ENCODE results near the gene TMEM140. TPM values are rescaled to one million over a fixed set of nuclear protein-coding genes. Genes with fewer than 3 reads are reported as not detected.
A peak's percentile ranks its signal among the peaks of the same experiment; 100 is the strongest.

TMEM140 gene
- total and polyA plus RNA-seq, 2 of the 13 experiments (the other 11 are each of a cell fraction or from before 2014, with no cell fraction given), result 9.2 to 21.7 TPM

GRCh38 chr7:135169964-135170273 is 22.0 kb downstream of the TMEM140 start:
- H3K27me3 ChIP-seq (ENCODE audit: control insufficient read depth in 1 of 2, insufficient read depth in 2 of 2, low read length in 2 of 2), result no peaks in the 10 kb centered on the region; a peak in 1 of 5 replicates
- no peak for DNase-seq (ENCODE audit: low spot score)
- CTCF ChIA-PET (ENCODE audit: low intra/inter-chr PET ratio, low total read pairs), result interaction anchor here (2.4 kb wide), 1 partner anchor 183 kb away, joined by 11 read pairs; the partner anchor contains the start of gene AGBL3
- H3K4me3 ChIP-seq (replicated peaks in 1 of 3; ENCODE audit: insufficient read depth in 1 of 3, low read depth in 2 of 3, low read length in 3 of 3), result peak overlapping the region; percentile 91 to 97 (median 95)
- H3K36me3 ChIP-seq (replicated peaks in 1 of 2; ENCODE audit: control insufficient read depth in 1 of 2, insufficient read depth in 2 of 2, low read length in 2 of 2), result peaks cover 4 to 41% of the 10 kb centered on the region in 2 experiments; a peak in 4 of 5 replicates
- no peaks in the 10 kb centered on the region for H3K9me3 ChIP-seq (ENCODE audit: low read length)
- 0% methylated on average over 6 of the region's 17 CpGs for WGBS (ENCODE audit: low lambda C conversion rate)
- H4K20me1 ChIP-seq (ENCODE audit: insufficient read depth, low read length), result peaks cover 15% of the 10 kb centered on the region; the same call in 1 of the 2 replicates
- H3K27ac ChIP-seq (ENCODE audit: extremely low read length, insufficient read depth, low read length), result peak overlapping the region; percentile 87
- H3K79me2 ChIP-seq (ENCODE audit: insufficient read depth, low read length), result peaks cover 53% of the 10 kb centered on the region
- H3K9ac ChIP-seq (ENCODE audit: insufficient read depth, low read depth, low read length), result peak overlapping the region; percentile 98
- intact Hi-C loops (cut with micrococcal nuclease; ENCODE audit: unreplicated experiment) (loop anchor here (2.0 to 5.0 kb wide), 3 partner anchors 15 to 278 kb away; partner anchors contain the start of gene AGBL3), in situ Hi-C loops (cut with HindIII; ENCODE audit: extremely low pct_ligation_motif_present, low pct_unique_long_range_greater_than_20kb) (loop anchor here (5.0 kb wide), 1 partner anchor 178 kb away; no protein-coding TSS in a partner anchor)
- H2AFZ ChIP-seq (ENCODE audit: low read length), result no peak overlapping the region
- ATAC-seq, result no peak
- FAIRE-seq, result no peak
- H3K4me2 ChIP-seq (ENCODE audit: low read depth, low read length), result peak overlapping the region; percentile 99
- peaks cover 41% of the 10 kb centered on the region for H3K4me1 ChIP-seq (ENCODE audit: insufficient read depth, low read length)
- no TSS peak for BruUV-seq (replicated peaks)
- POLR2A ChIA-PET, result interaction anchor here (1.0 to 4.4 kb wide), 7 partner anchors 22 to 277 kb away, joined by 3 to 30 read pairs (median 7); partner anchors contain the start of genes AGBL3, TMEM140 and WDR91
- TF ChIP-seq ZNF850 (CRISPR knock-in tag; conservative IDR thresholded peaks at IDR 0.05) (peak; percentile 44; the same call in 1 of the 2 replicates), ZNF746 (CRISPR knock-in tag; IDR thresholded peaks at IDR 0.05) (peak; percentile 52; the same call in 1 of the 2 replicates), MAFG (CRISPR knock-in tag; IDR thresholded peaks at IDR 0.05) (0 out of 2 replicates have a peak, but pooled peaks have one; percentile 9), ZNF281 (CRISPR knock-in tag; IDR thresholded peaks at IDR 0.05; ENCODE audit: borderline replicate concordance) (no peak), BCLAF1 (IDR thresholded peaks at IDR 0.05) (no peak), TERF1 (CRISPR knock-in tag; IDR thresholded peaks at IDR 0.05) (peak; percentile 29; the same call in 1 of the 2 replicates), ZNF547 (CRISPR knock-in tag; IDR thresholded peaks at IDR 0.05) (0 out of 2 replicates have a peak, but pooled peaks have one; percentile 4), SMAD9 (CRISPR knock-in tag; IDR thresholded peaks at IDR 0.05) (0 out of 2 replicates have a peak, but pooled peaks have one; percentile 6), THAP9 (CRISPR knock-in tag; IDR thresholded peaks at IDR 0.05; ENCODE audit: borderline replicate concordance) (no peak), KDM3A (CRISPR knock-in tag; IDR thresholded peaks at IDR 0.05; ENCODE audit: low read depth) (no peak), KLF16 (CRISPR knock-in tag; IDR thresholded peaks at IDR 0.05) (0 out of 4 replicates have a peak, but pooled peaks of 1 of the 2 experiments have one; percentile 5), ZNF33A (CRISPR knock-in tag; IDR thresholded peaks at IDR 0.05; ENCODE audit: borderline replicate concordance) (0 out of 2 replicates have a peak, but pooled peaks have one; percentile 8), THAP11 (CRISPR knock-in tag; IDR thresholded peaks at IDR 0.05) (no peak), ZNF329 (CRISPR knock-in tag; IDR thresholded peaks at IDR 0.05; ENCODE audit: low read depth) (peak; percentile 10; the same call in 1 of the 2 replicates)
